GM10266 (cell line): ENCODE results near the gene SLC4A9.

Source experiments
- DNase-seq: peaks from one replicate; pipeline ENCODE4 v3.0.0; 2012; ENCODE audit errors: extremely low spot score
- CTCF ChIP-seq: IDR thresholded peaks from 2 replicates; pipeline ENCODE4 v1.5.1; 2012; ENCODE audit warnings: mild to moderate bottlenecking, low read depth; ENCODE audit not compliant: control insufficient read depth, insufficient read depth; ENCODE audit errors: missing control alignments

The SLC4A9 gene

GRCh38 chr5:140319833-140320232, 40.2 kb upstream of the SLC4A9 start:
- DNase-seq, result no peak

GRCh38 chr5:140321796-140322195, 38.2 kb upstream of the SLC4A9 start:
- no peak for DNase-seq
- TF ChIP-seq CTCF, result no peak

More at GRCh38 chr5:140319833-140320232, 40.2 kb upstream of the SLC4A9 start:
- no peak for TF ChIP-seq CTCF

GRCh38 chr5:140322751-140323731, 37.0 kb upstream of the SLC4A9 start:
- no peak for TF ChIP-seq CTCF
- DNase-seq, result no peak

GRCh38 chr5:140324041-140324600, 35.9 kb upstream of the SLC4A9 start:
- TF ChIP-seq CTCF, result no peak
- DNase-seq, result no peak

- no peak for TF ChIP-seq CTCF
- DNase-seq, result no peak
Observed at GRCh38 chr5:140324617-140325241, 35.3 kb upstream of the SLC4A9 start.

GRCh38 chr5:140325486-140325885, 34.5 kb upstream of the SLC4A9 start:
- TF ChIP-seq CTCF, result no peak
- no peak for DNase-seq
